HG03575 (cell line): ENCODE data around the gene RAB11B.
"Not testable (repeated sequence)": the region's sequence is repeated elsewhere in the genome, so short reads cannot be mapped to it uniquely, and the experiment has no call there.

Experiments used
- ATAC-seq: cut with Tn5 transposase; IDR thresholded peaks from one replicate; pipeline ENCODE4 v1.9.1; 2021; ENCODE audit not compliant: unreplicated experiment, insufficient number of reproducible peaks, low FRiP score; ENCODE audit errors: extremely low read depth

Gene RAB11B

DNA sequence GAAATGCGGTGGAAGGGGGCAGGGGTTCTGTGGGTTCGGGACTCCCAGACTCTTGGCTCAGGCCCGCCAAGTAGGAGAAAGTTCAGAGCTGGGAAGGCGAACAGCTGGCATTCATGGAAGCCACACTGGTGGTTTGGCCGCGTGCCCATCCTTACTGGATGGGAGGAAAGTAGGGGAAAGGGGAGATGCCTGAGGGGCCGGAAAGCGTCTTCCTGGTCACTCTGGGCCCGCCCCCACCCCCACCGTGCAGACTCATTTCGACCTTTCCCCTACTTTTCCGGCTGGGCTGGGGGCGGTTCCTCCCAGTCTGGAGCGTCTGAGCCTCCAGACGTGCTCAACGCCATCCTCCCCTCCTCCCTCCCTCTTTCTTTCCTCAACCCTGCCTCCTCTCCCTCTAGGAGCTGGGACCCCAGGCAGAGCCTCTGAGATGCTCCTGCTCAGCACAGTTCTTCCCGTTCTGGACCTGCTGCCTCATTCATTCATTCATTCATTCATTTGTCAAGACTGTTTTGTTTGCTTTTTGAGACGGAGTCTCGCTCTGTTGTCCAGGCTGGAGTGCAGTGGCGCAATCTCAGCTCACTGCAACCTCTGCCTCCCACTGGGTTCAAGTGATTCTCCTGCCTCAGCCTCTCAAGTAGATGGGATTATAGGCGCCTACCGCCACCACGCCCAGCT, 22.7 kb upstream of the RAB11B start:
- ATAC-seq = no peak

DNA sequence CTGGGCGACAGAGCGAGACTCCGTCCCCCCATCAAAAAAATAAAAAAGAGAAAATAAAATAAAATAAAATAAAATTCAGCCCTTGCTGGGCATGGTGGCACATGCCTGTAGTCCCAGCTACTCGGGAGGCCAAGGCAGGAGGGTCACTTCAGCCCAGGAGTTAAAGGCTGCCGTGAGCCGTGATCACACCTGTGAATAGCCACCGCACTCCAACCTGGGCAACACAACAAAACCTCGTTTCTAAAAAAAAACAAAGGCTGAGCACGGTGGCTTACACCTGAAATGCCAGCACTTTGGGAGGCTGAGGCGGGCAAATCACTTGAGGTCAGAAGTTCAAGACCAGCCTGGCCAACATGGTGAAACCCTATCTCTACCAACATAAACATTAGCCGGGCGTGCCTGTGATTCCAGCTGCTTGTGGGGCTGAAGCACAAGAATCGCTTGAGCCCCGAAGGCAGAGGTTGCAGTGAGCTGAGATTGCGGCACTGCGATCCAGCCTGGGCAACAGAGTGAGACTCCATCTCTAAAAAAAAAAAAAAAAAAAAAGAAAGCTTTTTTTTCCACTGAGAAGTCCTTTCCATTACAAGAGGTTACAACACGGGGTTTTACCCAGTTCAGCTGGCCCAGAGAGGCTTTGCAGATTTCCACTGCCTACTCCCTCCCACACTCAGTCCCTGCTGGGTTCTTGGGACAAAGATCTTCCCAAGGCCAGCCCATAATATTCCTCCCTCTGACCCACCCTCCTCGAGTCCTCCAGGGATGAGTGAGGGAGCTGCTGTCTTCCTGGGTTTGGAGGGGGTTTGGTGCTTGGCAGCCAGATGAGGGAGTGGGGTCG, 19.8 kb upstream of the RAB11B start:
- no peak for ATAC-seq

DNA sequence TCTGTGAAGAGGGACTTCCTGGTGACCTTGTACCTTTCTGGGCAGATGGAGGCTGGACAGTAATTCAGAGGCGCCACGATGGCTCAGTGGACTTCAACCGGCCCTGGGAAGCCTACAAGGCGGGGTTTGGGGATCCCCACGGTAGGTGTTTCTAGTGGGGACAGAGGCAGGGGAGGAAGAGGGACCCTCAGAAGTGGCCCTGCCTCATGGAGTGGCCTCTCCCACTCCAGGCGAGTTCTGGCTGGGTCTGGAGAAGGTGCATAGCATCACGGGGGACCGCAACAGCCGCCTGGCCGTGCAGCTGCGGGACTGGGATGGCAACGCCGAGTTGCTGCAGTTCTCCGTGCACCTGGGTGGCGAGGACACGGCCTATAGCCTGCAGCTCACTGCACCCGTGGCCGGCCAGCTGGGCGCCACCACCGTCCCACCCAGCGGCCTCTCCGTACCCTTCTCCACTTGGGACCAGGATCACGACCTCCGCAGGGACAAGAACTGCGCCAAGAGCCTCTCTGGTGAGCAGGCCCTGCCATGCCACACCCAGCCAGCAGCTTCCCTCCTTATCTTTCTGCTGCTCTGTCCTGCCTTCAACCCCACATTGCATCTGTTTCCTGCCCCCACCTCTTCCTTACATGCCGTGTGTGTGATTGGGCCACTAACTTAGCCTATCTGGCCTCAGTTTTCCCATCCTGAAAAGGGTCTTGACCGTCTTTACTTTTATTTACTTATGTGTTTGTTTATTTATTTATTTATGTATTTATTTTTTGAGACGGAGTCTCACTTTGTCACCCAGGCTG, 19.0 kb upstream of the RAB11B start:
- ATAC-seq = no peak

DNA sequence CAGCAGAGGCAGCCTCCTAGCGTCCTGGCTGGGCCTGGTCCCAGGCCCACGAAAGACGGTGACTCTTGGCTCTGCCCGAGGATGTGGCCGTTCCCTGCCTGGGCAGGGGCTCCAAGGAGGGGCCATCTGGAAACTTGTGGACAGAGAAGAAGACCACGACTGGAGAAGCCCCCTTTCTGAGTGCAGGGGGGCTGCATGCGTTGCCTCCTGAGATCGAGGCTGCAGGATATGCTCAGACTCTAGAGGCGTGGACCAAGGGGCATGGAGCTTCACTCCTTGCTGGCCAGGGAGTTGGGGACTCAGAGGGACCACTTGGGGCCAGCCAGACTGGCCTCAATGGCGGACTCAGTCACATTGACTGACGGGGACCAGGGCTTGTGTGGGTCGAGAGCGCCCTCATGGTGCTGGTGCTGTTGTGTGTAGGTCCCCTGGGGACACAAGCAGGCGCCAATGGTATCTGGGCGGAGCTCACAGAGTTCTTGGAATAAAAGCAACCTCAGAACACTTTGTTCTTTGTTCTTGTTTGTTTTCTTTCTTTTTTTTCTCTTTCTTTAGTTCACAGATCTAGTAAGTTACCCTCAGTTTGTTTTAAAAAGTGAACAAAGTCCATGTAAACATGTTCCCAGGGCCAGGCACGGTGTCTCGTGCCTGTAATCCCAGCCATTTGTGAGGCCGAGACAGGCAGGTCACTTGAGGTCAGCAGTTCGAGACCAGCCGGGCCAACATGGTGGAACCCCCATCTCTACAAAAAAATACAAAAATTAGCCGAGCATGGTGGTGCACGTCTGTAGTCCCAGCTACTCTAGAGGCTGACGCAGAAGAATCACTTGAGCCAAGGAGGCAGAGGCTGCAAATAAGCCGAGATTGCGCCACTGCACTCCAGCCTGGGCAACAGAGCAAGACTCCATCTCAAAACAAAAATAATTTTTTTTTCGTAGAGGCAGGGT, 16.0 kb upstream of the RAB11B start:
- no peak for ATAC-seq

DNA sequence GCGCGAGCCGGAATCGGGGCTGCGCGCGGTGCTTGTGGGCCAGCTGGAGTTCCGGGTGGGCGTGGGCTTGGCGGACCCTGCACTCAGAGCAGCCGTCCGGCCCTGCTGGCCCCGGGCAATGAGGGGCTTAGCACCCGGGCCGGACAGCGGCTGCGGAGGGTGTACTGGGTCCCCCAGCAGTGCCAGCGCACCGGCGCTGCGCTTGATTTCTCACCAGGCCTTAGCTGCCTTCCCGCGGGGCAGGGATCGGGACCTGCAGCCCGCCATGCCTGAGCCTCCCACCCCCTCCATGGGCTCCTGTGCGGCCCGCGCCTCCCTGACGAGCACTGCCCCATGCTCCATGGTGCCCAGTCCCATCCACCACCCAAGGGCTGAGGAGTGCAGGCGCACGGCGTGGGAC, 14.4 kb upstream of the RAB11B start:
- not testable (repeated sequence) for ATAC-seq

DNA sequence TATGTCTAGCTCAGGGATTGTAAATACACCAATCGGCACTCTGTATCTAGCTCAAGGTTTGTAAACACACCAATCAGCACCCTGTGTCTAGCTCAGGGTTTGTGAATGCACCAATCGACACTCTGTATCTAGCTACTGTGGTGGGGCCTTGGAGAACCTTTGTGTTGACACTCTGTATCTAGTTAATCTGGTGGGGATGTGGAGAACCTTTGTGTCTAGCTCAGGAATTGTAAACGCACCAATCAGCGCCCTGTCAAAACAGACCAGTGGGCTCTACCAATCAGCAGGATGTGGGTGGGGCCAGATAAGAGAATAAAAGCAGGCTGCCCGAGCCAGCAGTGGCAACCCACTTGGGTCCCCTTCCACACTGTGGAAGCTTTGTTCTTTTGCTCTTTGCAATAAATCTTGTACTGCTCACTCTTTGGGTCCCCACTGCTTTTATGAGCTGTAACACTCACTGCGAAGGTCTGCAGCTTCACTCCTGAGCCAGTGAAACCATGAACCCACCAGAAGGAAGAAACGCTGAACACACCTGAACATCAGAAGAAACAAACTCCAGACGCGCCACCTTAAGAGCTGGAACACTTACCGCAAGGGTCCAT, 13.7 kb upstream of the RAB11B start:
- not testable (repeated sequence) for ATAC-seq

DNA sequence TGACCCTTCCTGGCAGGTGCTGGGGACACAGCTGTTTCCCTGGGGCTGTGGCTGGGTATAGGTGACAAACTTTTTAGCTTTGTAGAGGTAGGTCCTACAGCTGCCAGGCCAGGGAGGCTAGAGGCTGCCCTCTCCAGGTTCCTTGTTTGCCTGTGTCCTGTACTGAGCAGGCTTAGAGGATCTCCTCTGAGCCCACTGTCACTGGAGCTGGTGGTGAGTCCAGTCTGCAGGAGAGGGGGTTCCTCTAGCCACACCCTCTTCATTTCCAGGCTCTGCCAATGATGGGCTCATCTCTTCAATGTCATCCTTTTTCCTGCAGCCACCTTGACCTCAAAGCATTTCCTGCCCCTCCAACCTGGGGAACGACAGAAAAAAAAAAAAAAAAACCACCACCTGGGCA, 12.6 kb upstream of the RAB11B start:
- ATAC-seq = no peak

DNA sequence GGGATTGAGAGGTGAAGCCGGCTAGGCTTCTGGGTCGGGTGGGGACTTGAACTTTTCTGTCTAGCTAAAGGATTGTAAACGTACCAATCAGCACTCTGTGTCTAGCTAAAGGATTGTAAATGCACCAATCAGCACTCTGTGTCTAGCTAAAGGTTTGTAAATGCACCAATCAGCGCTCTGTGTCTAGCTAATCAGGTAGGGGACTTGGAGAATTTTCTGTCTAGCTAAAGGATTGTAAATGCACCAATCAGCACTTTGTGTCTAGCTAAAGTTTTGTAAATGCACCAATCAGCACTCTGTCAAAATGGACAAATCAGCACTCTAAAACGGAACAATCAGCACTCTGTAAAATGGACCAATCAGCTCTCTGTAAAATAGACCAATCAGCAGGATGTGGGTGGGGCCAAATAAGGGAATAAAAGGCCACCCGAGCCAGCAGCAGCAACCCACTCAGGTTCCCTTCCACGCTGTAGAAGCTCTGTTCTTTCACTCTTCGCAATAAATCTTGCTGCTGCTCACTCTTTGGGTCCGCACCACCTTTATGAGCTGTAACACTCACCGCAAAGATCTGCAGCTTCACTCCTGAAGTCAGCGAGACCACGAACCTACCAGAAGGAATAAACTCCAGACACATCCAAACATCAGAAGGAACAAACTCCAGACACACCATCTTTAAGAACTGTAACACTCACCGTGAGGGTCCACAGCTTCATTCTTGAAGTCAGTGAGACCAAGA, 10.8 kb upstream of the RAB11B start:
- ATAC-seq = not testable (repeated sequence)

DNA sequence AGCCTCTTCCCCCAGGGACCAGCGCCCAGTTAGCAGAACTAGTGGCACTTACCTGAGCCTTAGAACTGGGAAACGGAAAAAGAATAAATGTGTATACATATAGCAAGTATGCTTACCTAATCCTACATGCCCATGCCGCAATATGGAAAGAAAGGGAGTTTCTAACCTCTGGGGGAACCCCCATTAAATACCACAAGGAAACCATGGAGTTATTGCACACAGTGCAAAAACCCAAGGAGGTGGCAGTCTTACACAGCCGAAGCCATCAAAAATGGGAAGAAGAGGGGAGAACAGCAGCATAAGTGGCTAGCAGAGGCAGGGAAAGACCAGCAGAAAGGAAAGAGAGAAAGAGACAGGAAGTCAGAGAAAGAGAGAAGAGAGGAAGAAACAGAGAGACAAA, 5.6 kb upstream of the RAB11B start:
- ATAC-seq = not testable (repeated sequence)

DNA sequence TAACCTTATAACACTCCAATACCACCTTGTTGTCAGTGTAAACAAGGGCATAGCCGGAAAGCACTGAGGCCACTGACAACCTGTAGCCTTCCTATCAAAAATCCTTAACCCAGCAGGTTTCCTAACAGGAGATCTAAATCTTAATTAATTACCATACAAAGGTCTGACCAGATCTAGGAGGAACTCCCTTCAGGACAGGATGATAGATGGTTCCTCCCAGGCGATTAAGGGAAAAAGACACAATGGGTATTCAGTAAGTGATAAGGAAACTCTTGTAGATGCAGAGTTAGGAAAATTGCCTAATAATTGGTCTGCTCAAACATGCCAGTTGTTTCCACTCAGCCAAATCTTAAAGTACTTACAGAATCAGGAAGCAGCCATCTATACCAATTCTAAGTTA, 5.1 kb upstream of the RAB11B start:
- ATAC-seq = not testable (repeated sequence)

DNA sequence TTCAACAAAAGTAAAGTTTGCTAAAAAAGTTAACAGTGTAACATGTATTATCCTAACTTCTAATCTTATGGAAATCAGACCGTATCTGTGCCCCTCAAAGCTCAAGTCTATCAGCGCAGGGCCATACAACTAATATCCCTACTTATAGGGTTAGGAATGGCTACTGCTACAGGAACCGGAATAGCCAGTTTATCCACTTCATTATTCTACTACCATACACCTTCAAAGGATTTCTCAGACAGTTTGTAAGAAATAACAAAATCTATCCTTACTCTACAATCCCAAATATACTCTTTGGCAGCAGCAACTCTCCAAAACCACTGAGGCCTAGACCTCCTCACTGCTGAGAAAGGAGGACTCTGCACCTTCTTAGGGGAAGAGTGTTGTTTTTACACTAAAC, 4.6 kb upstream of the RAB11B start:
- ATAC-seq = not testable (repeated sequence)

DNA sequence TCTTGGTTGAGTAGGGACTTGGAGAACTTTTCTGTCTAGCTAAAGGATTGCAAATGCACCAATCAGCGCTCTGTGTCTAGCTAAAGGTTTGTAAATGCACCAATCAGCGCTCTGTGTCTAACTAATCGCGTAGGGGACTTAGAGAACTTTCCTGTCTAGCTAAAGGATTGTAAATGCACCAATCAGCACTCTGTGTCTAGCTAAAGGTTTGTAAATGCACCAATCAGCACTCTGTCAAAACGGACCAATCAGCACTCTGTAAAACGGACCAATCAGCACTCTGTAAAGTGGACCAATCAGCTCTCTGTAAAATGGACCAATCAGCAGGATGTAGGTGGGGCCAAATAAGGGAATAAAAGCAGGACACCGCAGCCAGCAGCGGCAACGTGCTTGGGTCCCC, 3.7 kb upstream of the RAB11B start:
- not testable (repeated sequence) for ATAC-seq

DNA sequence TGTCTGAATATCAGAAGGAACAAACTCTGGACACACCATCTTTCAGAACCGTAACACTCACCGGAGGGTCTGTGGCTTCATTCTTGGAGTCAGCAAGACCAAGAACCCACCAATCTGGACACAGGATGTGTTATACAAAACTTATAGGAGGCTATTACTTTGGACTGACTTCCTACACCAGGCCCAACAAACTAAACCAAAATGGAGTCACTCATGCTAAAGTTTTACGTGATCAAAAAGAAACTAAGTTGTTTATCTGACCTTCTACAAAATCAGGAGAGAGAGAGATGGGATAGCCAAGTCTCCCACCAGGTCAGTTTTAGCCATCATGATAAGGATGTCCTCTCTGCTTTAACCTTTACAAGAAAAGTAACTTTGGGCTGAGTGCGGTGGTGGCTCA, 3.2 kb upstream of the RAB11B start:
- ATAC-seq = no peak

DNA sequence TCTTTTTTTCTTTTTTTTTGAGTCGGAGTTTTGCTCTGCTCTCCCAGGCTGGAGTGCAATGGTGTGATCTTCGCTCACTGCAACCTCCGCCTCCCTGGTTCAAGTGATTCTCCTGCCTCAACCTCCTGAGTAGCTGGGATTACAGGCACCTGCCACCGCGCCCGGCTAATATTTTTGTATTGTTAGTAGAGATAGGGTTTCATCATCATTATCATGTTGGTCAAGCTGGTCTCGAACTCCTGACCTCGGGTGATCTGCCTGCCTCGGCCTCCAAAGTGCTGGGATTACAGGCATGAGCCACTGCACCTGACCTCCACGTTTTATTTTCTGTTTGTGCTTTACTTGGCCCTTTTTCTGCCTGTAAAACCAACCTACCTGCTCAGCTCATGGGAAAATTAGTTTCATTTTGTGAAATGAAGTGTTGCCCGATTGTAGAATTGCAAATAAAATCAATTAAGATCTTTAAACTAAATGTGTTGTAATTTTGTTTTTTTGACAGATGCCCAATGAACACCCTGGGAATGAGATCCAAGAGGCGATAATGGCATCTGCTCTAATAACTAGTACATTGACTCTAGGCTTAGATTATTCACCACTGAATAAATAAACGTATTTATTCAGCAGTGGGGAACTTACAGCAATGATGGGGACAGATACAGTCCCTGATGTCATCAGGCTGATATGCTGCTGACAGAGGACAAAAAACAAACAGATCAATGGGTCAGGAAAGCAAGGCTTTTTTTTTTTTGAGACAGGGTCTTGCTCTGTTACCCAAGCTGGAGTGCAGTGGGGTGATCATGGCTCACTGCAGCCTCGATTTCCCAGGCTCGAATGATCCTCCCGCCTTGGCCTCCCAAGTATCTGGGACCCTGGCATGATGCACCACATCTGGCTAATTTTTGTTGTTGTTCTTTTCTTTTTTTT, 2.2 kb upstream of the RAB11B start:
- ATAC-seq = no peak

DNA sequence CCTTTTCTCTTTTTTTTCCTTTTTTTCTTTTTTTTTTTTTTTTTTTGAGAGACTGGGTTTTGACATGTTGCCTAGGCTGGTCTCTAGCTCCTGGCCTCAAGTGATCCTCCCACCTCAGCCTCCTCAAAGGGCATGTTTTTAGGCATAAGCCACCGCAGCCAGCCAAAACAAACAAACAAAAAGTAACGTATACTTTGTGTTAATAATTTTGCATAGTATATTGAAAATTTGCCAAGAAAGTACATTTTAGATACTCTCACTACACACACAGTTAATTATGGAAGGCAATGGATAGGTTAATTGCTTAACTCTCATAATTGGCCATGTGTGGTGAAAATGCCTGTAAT, 1.6 kb upstream of the RAB11B start:
- no peak for ATAC-seq

DNA sequence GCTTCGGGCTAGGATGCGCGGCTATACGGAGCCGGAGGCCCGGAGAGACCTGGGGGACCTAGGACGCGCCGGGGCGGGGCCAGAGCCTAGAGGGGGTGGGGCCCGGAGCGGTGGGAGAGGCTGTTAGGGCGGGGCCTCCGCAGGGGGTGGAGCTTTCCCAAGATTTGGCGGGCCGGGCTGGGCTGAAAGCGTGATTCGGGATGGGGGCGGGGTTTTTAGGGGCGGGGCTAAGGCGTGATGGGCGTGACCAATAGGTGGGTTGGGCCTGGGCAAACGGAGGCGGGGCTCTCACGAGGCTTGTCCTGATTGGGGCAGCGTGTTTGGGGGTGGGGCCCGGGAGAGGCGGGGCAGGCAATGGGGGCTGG, 439 bp downstream of the RAB11B start:
- no peak for ATAC-seq
